ENCODE results near the gene NT5C.

- no peak for TF ChIP-seq GATA2 (IDR thresholded peaks at IDR 0.05; ENCODE audit: low read depth, low read length)
- no peak for TF ChIP-seq GATA3 (IDR thresholded peaks at IDR 0.05; ENCODE audit: low read depth, low read length)
Observed at GRCh38 chr17:75098861-75099260, 32.7 kb downstream of the NT5C start.

All from SH-SY5Y (cell line).